ENCODE data around the gene OMD.

- TF ChIP-seq POLR2A (IDR thresholded peaks at IDR 0.05): no peak
- TF ChIP-seq CTCF (IDR thresholded peaks at IDR 0.05): no peak
These were observed 51.1 kb downstream of the OMD start for GRCh38 chr9:92373167-92373566.
